ENCODE measurements around the gene SHISAL2A.

DNA sequence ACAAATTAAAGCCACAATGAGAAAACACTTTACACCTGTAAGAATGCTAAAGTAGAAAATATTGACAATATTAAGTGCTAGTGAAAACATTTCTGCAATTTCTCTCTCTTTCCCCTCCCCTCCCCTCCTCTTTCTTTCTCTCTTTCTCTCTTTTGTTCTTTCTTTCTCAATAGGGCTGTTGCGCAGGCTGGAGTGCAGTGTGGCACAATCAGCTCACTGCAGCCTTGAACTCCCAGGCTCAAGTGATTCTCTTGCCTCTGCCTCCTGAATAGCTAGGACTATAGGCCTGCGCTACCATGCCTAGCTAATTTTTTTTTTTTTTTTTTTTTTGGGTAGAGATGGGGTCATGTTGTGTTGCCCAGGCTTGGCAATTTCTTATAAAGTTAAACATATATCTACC, 5.9 kb upstream of the SHISAL2A start:
- TF ChIP-seq EZH2 (IDR thresholded peaks at IDR 0.05; ENCODE audit: low read depth, low read length, severe bottlenecking), result no peak
- TF ChIP-seq, protein P1, sequence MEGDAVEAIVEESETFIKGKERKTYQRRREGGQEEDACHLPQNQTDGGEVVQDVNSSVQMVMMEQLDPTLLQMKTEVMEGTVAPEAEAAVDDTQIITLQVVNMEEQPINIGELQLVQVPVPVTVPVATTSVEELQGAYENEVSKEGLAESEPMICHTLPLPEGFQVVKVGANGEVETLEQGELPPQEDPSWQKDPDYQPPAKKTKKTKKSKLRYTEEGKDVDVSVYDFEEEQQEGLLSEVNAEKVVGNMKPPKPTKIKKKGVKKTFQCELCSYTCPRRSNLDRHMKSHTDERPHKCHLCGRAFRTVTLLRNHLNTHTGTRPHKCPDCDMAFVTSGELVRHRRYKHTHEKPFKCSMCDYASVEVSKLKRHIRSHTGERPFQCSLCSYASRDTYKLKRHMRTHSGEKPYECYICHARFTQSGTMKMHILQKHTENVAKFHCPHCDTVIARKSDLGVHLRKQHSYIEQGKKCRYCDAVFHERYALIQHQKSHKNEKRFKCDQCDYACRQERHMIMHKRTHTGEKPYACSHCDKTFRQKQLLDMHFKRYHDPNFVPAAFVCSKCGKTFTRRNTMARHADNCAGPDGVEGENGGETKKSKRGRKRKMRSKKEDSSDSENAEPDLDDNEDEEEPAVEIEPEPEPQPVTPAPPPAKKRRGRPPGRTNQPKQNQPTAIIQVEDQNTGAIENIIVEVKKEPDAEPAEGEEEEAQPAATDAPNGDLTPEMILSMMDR (IDR thresholded peaks at IDR 0.05; ENCODE audit: control extremely low read depth in 1 of 3, insufficient read depth in 1 of 3, low read depth in 1 of 3, low read length in 3 of 3), result no peak

Data from H1 (cell line).